Astrocyte (in vitro differentiated cells and primary cell): Measurements from ENCODE around the gene PLK2. TPM values are rescaled to one million over a fixed set of nuclear protein-coding genes. Genes with fewer than 3 reads are reported as not detected.
A peak's percentile ranks its signal among the peaks of the same experiment; 100 is the strongest.

ENCODE experiments used
- DNase-seq: peaks from one replicate; pipeline ENCODE4 v3.0.0-alpha.2; 2010; ENCODE audit warnings: low read depth
- FAIRE-seq: peaks from 2 replicates; lab custom pipeline; 2011; peaks lifted over from hg19 to GRCh38; lab: Jason Lieb, UNC
- H2AFZ ChIP-seq: 2 replicates; pipeline ENCODE4 v1.6.0; 2012; ENCODE audit warnings: low read depth, low read length, inconsistent platforms
- H3K27ac ChIP-seq: 2 replicates; pipeline ENCODE4 v1.5.1; 2011; ENCODE audit warnings: low read depth, low read length, inconsistent platforms
- H3K27me3 ChIP-seq: 2 replicates; pipeline ENCODE4 v1.6.0; 2011; ENCODE audit warnings: low read length, inconsistent platforms; ENCODE audit not compliant: insufficient read depth
- H3K36me3 ChIP-seq: 2 replicates; pipeline ENCODE4 v1.5.1; 2011; ENCODE audit warnings: low read length, inconsistent platforms; ENCODE audit not compliant: insufficient read depth
- H3K4me1 ChIP-seq: 2 replicates; pipeline ENCODE4 v1.5.1; 2011; ENCODE audit warnings: low read length, inconsistent platforms; ENCODE audit not compliant: insufficient read depth
- H3K4me2 ChIP-seq: 2 replicates; pipeline ENCODE4 v1.6.0; 2012; ENCODE audit warnings: low read length, inconsistent platforms
- H3K4me3 ChIP-seq: 2 replicates; pipeline ENCODE4 v1.5.1; 2011; ENCODE audit warnings: low read depth, mild to moderate bottlenecking, low read length, inconsistent platforms; ENCODE audit not compliant: insufficient read depth
- H3K79me2 ChIP-seq: 2 replicates; pipeline ENCODE4 v1.6.0; 2012; ENCODE audit warnings: mild to moderate bottlenecking, low read length, inconsistent platforms; ENCODE audit not compliant: insufficient read depth
- H3K9ac ChIP-seq: 2 replicates; pipeline ENCODE4 v1.6.0; 2012; ENCODE audit warnings: mild to moderate bottlenecking, low read length, inconsistent platforms
- H3K9me3 ChIP-seq: 2 replicates; pipeline ENCODE4 v1.5.1; 2012; ENCODE audit warnings: low read depth, mild to moderate bottlenecking, low read length, inconsistent platforms; ENCODE audit not compliant: insufficient read depth
- H4K20me1 ChIP-seq: 2 replicates; pipeline ENCODE4 v1.6.0; 2012; ENCODE audit warnings: low read length, inconsistent platforms; ENCODE audit not compliant: insufficient read depth
- H3K27ac Mint-ChIP-seq: one replicate; pipeline ENCODE4 v1.8.0; 2021; ENCODE audit warnings: mild to moderate bottlenecking, mixed read lengths; ENCODE audit not compliant: unreplicated experiment
- H3K27me3 Mint-ChIP-seq: one replicate; pipeline ENCODE4 v1.8.0; 2021; ENCODE audit warnings: low read depth, mixed read lengths; ENCODE audit not compliant: unreplicated experiment
- H3K36me3 Mint-ChIP-seq: one replicate; pipeline ENCODE4 v1.8.0; 2021; ENCODE audit warnings: low read depth, mixed read lengths; ENCODE audit not compliant: unreplicated experiment
- H3K4me1 Mint-ChIP-seq: one replicate; pipeline ENCODE4 v1.8.0; 2021; ENCODE audit warnings: low read depth, mixed read lengths; ENCODE audit not compliant: unreplicated experiment
- H3K4me3 Mint-ChIP-seq: one replicate; pipeline ENCODE4 v1.8.0; 2021; ENCODE audit warnings: mild to moderate bottlenecking, moderate library complexity, mixed read lengths; ENCODE audit not compliant: unreplicated experiment
- H3K9me3 Mint-ChIP-seq: one replicate; pipeline ENCODE4 v1.8.0; 2021; ENCODE audit warnings: mild to moderate bottlenecking, mixed read lengths; ENCODE audit not compliant: unreplicated experiment
- EZH2 ChIP-seq: IDR thresholded peaks from 2 replicates; pipeline ENCODE4 v1.6.1; 2012; ENCODE audit warnings: mild to moderate bottlenecking, low read length, inconsistent platforms; ENCODE audit not compliant: insufficient read depth
- total RNA-seq: library from RNA; stranded (reverse); gene quantifications from 2 replicates; pipeline ENCODE4 v1.2.1, GENCODE V29; 2021
- TF ChIP-seq, protein P1 (sequence below): IDR thresholded peaks from 2 replicates; pipeline ENCODE4 v1.5.1; 2011; ENCODE audit warnings: low read depth, mild to moderate bottlenecking, inconsistent platforms, low read length, moderate library complexity; ENCODE audit not compliant: insufficient read depth

Gene PLK2
- total RNA-seq, 1 donor from 2014 or later = 368 TPM

- Histone ChIP-seq H3K36me3 (peaks cover 30% of the 10 kb centered on the region), H3K27ac (peak overlapping the region; percentile 94), H4K20me1 (peaks cover 39% of the 10 kb centered on the region), H3K27me3 (no peaks in the 10 kb centered on the region), H2AFZ (peak overlapping the region; percentile 83), H3K4me1 (peaks cover 17% of the 10 kb centered on the region), H3K4me3 (peak overlapping the region; percentile 97), H3K9ac (peak overlapping the region; percentile 99), H3K4me2 (peak overlapping the region; percentile 90), H3K79me2 (peaks cover 41% of the 10 kb centered on the region), H3K9me3 (no peaks in the 10 kb centered on the region)
- Mint-ChIP-seq H3K4me1 (peaks cover 22% of the 10 kb centered on the region), H3K4me3 (peak overlapping the region; percentile 63), H3K36me3 (peaks cover 24% of the 10 kb centered on the region), H3K9me3 (peaks cover 2% of the 10 kb centered on the region), H3K27me3 (no peaks in the 10 kb centered on the region), H3K27ac (peak overlapping the region; percentile 96)
- DNase-seq (peak; percentile 64), FAIRE-seq (peak; percentile 73)
- no peak for TF ChIP-seq EZH2
- TF ChIP-seq, protein P1, sequence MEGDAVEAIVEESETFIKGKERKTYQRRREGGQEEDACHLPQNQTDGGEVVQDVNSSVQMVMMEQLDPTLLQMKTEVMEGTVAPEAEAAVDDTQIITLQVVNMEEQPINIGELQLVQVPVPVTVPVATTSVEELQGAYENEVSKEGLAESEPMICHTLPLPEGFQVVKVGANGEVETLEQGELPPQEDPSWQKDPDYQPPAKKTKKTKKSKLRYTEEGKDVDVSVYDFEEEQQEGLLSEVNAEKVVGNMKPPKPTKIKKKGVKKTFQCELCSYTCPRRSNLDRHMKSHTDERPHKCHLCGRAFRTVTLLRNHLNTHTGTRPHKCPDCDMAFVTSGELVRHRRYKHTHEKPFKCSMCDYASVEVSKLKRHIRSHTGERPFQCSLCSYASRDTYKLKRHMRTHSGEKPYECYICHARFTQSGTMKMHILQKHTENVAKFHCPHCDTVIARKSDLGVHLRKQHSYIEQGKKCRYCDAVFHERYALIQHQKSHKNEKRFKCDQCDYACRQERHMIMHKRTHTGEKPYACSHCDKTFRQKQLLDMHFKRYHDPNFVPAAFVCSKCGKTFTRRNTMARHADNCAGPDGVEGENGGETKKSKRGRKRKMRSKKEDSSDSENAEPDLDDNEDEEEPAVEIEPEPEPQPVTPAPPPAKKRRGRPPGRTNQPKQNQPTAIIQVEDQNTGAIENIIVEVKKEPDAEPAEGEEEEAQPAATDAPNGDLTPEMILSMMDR = peak; percentile 84
These were observed 923 bp upstream of the PLK2 start for GRCh38 chr5:58460732-58461286.

GRCh38 chr5:58459146-58460001 lies 512 bp downstream of the PLK2 start:
- peak overlapping the region; percentile 90 for H3K4me2 ChIP-seq
- no peaks in the 10 kb centered on the region for H3K27me3 ChIP-seq
- no peaks in the 10 kb centered on the region for H3K9me3 ChIP-seq
- FAIRE-seq = no peak
- peaks cover 26% of the 10 kb centered on the region for H3K4me1 ChIP-seq
- peaks cover 2% of the 10 kb centered on the region for H3K9me3 Mint-ChIP-seq
- H3K79me2 ChIP-seq = peaks cover 55% of the 10 kb centered on the region
- no peak for DNase-seq
- H3K27ac Mint-ChIP-seq = peak overlapping the region; percentile 90
- no peak for TF ChIP-seq EZH2
- TF ChIP-seq, protein P1 = no peak
- H3K4me1 Mint-ChIP-seq = peaks cover 32% of the 10 kb centered on the region
- peaks cover 54% of the 10 kb centered on the region for H4K20me1 ChIP-seq
- peak overlapping the region; percentile 99 for H3K9ac ChIP-seq
- peak overlapping the region; percentile 94 for H3K27ac ChIP-seq
- H3K36me3 Mint-ChIP-seq = peaks cover 37% of the 10 kb centered on the region
- H3K36me3 ChIP-seq = peaks cover 45% of the 10 kb centered on the region
- no peaks in the 10 kb centered on the region for H3K27me3 Mint-ChIP-seq
- peak overlapping the region; percentile 97 for H3K4me3 ChIP-seq
- H3K4me3 Mint-ChIP-seq = peak overlapping the region; percentile 97
- H2AFZ ChIP-seq = no peak overlapping the region
